ENCODE results near the gene SRBD1. TPM values are rescaled to one million over a fixed set of nuclear protein-coding genes. Genes with fewer than 3 reads are reported as not detected.

Gene SRBD1
- total RNA-seq, 3 donors from 2014 or later (not counting 1 experiment from before 2014, with no cell fraction given) = 34.5 to 40.0 (median 38.8) TPM

- Mint-ChIP-seq H3K4me1 (peaks cover 0 to 4% of the 10 kb centered on the region in 2 donors), H3K36me3 (no peaks in the 10 kb centered on the region), H3K9me3 (no peaks in the 10 kb centered on the region), H3K27ac (no peak overlapping the region), H3K4me3 (no peak overlapping the region), H3K27me3 (ENCODE audit: low read depth in 2 of 2) (no peaks in the 10 kb centered on the region)
- DNase-seq (no peak), ATAC-seq (no peak)
- no peak overlapping the region for H3K27ac ChIP-seq (ENCODE audit: low read length)
- H3K4me1 ChIP-seq (ENCODE audit: control insufficient read depth, insufficient read depth, low read length) = no peaks in the 10 kb centered on the region
- no peaks in the 10 kb centered on the region for H3K9me3 ChIP-seq (ENCODE audit: control insufficient read depth, insufficient read depth, low read length)
- TF ChIP-seq, protein P1, sequence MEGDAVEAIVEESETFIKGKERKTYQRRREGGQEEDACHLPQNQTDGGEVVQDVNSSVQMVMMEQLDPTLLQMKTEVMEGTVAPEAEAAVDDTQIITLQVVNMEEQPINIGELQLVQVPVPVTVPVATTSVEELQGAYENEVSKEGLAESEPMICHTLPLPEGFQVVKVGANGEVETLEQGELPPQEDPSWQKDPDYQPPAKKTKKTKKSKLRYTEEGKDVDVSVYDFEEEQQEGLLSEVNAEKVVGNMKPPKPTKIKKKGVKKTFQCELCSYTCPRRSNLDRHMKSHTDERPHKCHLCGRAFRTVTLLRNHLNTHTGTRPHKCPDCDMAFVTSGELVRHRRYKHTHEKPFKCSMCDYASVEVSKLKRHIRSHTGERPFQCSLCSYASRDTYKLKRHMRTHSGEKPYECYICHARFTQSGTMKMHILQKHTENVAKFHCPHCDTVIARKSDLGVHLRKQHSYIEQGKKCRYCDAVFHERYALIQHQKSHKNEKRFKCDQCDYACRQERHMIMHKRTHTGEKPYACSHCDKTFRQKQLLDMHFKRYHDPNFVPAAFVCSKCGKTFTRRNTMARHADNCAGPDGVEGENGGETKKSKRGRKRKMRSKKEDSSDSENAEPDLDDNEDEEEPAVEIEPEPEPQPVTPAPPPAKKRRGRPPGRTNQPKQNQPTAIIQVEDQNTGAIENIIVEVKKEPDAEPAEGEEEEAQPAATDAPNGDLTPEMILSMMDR (IDR thresholded peaks at IDR 0.05) = no peak
- H3K36me3 ChIP-seq (ENCODE audit: control insufficient read depth, insufficient read depth, low read length) = no peaks in the 10 kb centered on the region
- no peaks in the 10 kb centered on the region for H3K27me3 ChIP-seq (ENCODE audit: control insufficient read depth, insufficient read depth, low read length)
- WGBS (ENCODE audit: insufficient coverage) = 100% methylated on average over 4 of the region's 4 CpGs
- no peak overlapping the region for H3K4me3 ChIP-seq (ENCODE audit: low read length)
- intact Hi-C loops (cut with micrococcal nuclease) = no loop called here
Measured at GRCh38 chr2:45468279-45468678, 142.8 kb downstream of the SRBD1 start.

GRCh38 chr2:45466053-45466452 lies 145.0 kb downstream of the SRBD1 start:
- 96% methylated on average over 1 of the region's 1 CpG for WGBS (ENCODE audit: insufficient coverage)
- no peak overlapping the region for H3K27ac ChIP-seq (ENCODE audit: low read length)
- H3K27me3 Mint-ChIP-seq (ENCODE audit: low read depth in 2 of 2) = no peaks in the 10 kb centered on the region
- TF ChIP-seq, protein P1 (IDR thresholded peaks at IDR 0.05) = no peak
- DNase-seq = no peak
- no peak overlapping the region for H3K4me3 Mint-ChIP-seq
- H3K4me1 Mint-ChIP-seq = peaks cover 5 to 22% of the 10 kb centered on the region in 2 donors
- no peak overlapping the region for H3K4me3 ChIP-seq (ENCODE audit: low read length)
- H3K27ac Mint-ChIP-seq = no peak overlapping the region
- H3K9me3 ChIP-seq (ENCODE audit: control insufficient read depth, insufficient read depth, low read length) = no peaks in the 10 kb centered on the region
- peaks cover 6% of the 10 kb centered on the region for H3K36me3 Mint-ChIP-seq
- no peaks in the 10 kb centered on the region for H3K27me3 ChIP-seq (ENCODE audit: control insufficient read depth, insufficient read depth, low read length)
- intact Hi-C loops (cut with micrococcal nuclease) = no loop called here
- no peak for ATAC-seq
- H3K36me3 ChIP-seq (ENCODE audit: control insufficient read depth, insufficient read depth, low read length) = no peaks in the 10 kb centered on the region
- H3K4me1 ChIP-seq (ENCODE audit: control insufficient read depth, insufficient read depth, low read length) = no peaks in the 10 kb centered on the region
- H3K9me3 Mint-ChIP-seq = no peaks in the 10 kb centered on the region

DNA sequence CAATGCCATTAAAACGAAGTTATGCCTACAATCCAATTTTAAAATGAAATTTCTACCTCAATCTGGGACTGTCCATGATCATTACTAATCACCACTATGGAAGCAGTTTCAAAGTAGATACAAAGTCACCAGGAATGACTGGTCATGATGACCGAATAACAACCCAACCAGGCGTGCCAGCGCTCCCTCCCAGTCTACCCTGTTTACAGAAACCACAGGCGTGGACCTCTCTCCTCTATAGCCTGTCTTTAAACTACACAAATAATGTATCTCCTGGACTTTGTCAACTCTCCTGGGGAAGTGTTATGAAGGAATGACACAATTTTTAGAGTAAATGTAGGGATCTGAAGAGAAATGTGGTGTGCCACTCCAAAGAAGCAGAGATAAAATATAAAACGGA lies 150.2 kb downstream of the SRBD1 start:
- no peaks in the 10 kb centered on the region for H3K9me3 ChIP-seq (ENCODE audit: control insufficient read depth, insufficient read depth, low read length)
- Mint-ChIP-seq H3K27ac (no peak overlapping the region), H3K9me3 (no peaks in the 10 kb centered on the region), H3K27me3 (ENCODE audit: low read depth in 2 of 2) (no peaks in the 10 kb centered on the region), H3K36me3 (peaks cover 11% of the 10 kb centered on the region), H3K4me3 (no peak overlapping the region), H3K4me1 (peaks cover 20 to 37% of the 10 kb centered on the region in 2 donors)
- TF ChIP-seq, protein P1 (IDR thresholded peaks at IDR 0.05) = no peak
- H3K4me1 ChIP-seq (ENCODE audit: control insufficient read depth, insufficient read depth, low read length) = no peaks in the 10 kb centered on the region
- H3K36me3 ChIP-seq (ENCODE audit: control insufficient read depth, insufficient read depth, low read length) = no peaks in the 10 kb centered on the region
- intact Hi-C loops (cut with micrococcal nuclease) = no loop called here
- H3K4me3 ChIP-seq (ENCODE audit: low read length) = no peak overlapping the region
- DNase-seq (no peak), ATAC-seq (no peak)
- WGBS (ENCODE audit: insufficient coverage) = 94% methylated on average over 5 of the region's 6 CpGs
- H3K27ac ChIP-seq (ENCODE audit: low read length) = no peak overlapping the region
- no peaks in the 10 kb centered on the region for H3K27me3 ChIP-seq (ENCODE audit: control insufficient read depth, insufficient read depth, low read length)

DNA sequence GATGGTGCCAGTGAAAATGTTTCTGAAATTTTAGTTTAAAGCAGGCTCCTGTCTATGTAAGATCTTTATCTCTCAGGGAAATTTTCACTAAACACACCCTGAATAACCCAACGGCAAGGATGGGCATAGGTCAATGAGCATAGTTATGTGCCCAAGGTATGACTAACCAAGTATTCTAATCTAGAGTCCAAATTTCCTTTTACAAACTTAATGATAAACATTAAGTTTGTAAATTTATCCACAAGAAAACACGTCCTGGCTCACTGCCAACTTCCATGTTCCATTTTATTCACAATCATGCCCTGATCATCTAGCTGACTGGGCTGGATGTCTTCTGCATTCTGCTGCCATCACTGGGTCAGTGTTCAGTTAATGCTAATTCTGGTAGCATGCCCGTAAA lies 151.2 kb downstream of the SRBD1 start:
- TF ChIP-seq, protein P1 (IDR thresholded peaks at IDR 0.05) = no peak
- H3K27ac ChIP-seq (ENCODE audit: low read length) = no peak overlapping the region
- ATAC-seq (no peak), DNase-seq (no peak)
- WGBS (ENCODE audit: insufficient coverage) = 91% methylated on average over 3 of the region's 3 CpGs
- no peaks in the 10 kb centered on the region for H3K9me3 ChIP-seq (ENCODE audit: control insufficient read depth, insufficient read depth, low read length)
- H3K27me3 ChIP-seq (ENCODE audit: control insufficient read depth, insufficient read depth, low read length) = no peaks in the 10 kb centered on the region
- Mint-ChIP-seq H3K36me3 (peaks cover 11% of the 10 kb centered on the region), H3K27me3 (ENCODE audit: low read depth in 2 of 2) (no peaks in the 10 kb centered on the region), H3K4me1 (peaks cover 20 to 37% of the 10 kb centered on the region in 2 donors), H3K27ac (no peak overlapping the region), H3K4me3 (no peak overlapping the region), H3K9me3 (no peaks in the 10 kb centered on the region)
- H3K4me1 ChIP-seq (ENCODE audit: control insufficient read depth, insufficient read depth, low read length) = no peaks in the 10 kb centered on the region
- no peak overlapping the region for H3K4me3 ChIP-seq (ENCODE audit: low read length)
- no peaks in the 10 kb centered on the region for H3K36me3 ChIP-seq (ENCODE audit: control insufficient read depth, insufficient read depth, low read length)
- intact Hi-C loops (cut with micrococcal nuclease) = no loop called here
